ENCODE measurements around the gene FOXN1. TPM values are rescaled to one million over a fixed set of nuclear protein-coding genes. Genes with fewer than 3 reads are reported as not detected.

Gene FOXN1
- total and polyA plus RNA-seq, 8 donors = 0.43 to 9.3 (median 2.4) TPM; not detected in 5

- WGBS, 5 donors = 78 to 82% (median 79%) methylated on average over 11 of the region's 11 CpGs
Observed at GRCh38 chr17:28476076-28476865, 29.9 kb upstream of the FOXN1 start.

DNA sequence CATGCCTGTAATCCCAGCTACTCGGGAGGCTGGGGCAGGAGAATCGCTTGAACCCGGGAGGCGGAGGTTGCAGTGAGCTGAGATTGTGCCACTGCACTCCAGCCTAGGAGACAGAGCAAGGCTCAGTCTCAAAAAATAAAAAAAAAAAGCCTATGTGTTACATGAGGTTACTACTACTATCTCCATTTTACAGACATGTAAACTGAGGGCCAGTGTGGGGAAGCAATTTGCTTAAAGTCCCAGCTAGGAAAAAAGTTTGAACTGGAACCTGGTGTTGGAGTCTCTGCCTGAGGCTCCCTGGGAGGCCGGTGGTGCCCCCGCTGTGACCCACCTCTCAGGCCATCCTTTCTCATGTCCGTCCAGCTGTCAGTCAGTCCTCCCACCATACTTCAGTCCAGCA lies 28.2 kb upstream of the FOXN1 start:
- no peaks in the 10 kb centered on the region for H3K9me3 ChIP-seq
- peaks cover 0 to 3% (median 0%) of the 10 kb centered on the region in 3 donors for H3K27me3 ChIP-seq
- no peak for DNase-seq
- 94 to 96% (median 96%) methylated on average over 7 of the region's 7 CpGs for WGBS, 5 donors
- no peak for TF ChIP-seq POLR2A (IDR thresholded peaks at IDR 0.05)
- no peak for TF ChIP-seq CTCF (IDR thresholded peaks at IDR 0.05)
- TF ChIP-seq POLR2AphosphoS5 (IDR thresholded peaks at IDR 0.05) = no peak
- TF ChIP-seq EP300 (IDR thresholded peaks at IDR 0.05) = no peak
- peaks cover 0 to 7% (median 0%) of the 10 kb centered on the region in 4 donors for H3K4me1 ChIP-seq
- H3K27ac ChIP-seq = no peak overlapping the region
- no peak overlapping the region for H3K4me3 ChIP-seq
- intact Hi-C loops (cut with DNase I; ENCODE audit: low total_unique reads) = no loop called here
- no peaks in the 10 kb centered on the region for H3K36me3 ChIP-seq

More at GRCh38 chr17:28476076-28476865, 29.9 kb upstream of the FOXN1 start:
- no peak for TF ChIP-seq POLR2AphosphoS5 (IDR thresholded peaks at IDR 0.05)
- no peak for TF ChIP-seq CTCF (IDR thresholded peaks at IDR 0.05)
- TF ChIP-seq POLR2A (IDR thresholded peaks at IDR 0.05) = no peak
- no peak for DNase-seq
- Histone ChIP-seq H3K27ac (no peak overlapping the region), H3K36me3 (no peaks in the 10 kb centered on the region), H3K4me1 (peaks cover 0 to 7% (median 0%) of the 10 kb centered on the region in 4 donors), H3K4me3 (no peak overlapping the region), H3K27me3 (no peaks in the 10 kb centered on the region), H3K9me3 (no peaks in the 10 kb centered on the region)
- intact Hi-C loops (cut with DNase I; ENCODE audit: low total_unique reads) = no loop called here

DNA sequence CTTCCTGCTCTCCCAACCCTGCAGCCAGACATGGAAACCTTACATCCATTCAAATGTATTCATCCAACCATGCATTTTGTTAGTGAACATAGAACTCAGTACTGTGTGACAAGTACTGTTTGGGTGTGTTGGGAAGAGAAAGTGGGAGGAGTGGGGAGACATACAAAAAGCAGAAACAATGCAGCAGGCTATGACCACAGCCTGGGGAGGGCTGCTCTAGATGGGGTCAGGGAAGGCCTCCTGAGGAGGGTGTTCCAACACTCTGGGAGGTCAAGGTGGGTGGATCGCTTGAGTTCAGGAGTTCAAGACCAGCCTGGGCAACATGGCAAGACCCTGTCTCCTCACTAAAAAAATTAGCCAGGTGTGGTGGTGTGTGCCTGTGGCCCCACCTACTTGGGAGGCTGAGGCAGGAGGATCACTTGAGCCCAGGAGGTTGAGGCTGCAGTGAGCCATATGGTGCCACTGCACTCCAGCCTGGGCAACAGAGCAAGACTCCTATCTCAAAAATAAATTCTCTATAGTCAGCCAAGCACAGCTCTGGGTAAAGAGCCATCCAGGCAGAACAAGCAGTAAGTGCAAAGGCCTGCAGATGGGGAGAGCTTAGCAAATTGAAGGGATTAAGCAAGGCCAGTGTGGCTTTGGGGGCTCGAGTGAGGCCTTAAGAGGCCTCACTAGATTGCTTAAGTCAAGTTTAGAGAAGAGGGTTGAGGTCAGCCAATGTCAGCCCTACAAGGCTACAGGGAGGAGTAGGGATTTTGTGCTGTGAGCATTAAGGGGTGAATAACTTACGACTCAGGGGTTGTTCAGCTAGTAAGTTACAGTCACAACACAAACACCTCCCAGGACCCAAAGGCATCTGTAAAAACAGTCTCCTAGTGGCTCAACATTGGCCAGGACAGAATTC lies 27.2 kb upstream of the FOXN1 start:
- no peaks in the 10 kb centered on the region for H3K4me1 ChIP-seq
- DNase-seq = no peak
- WGBS, 5 donors = 77 to 84% (median 82%) methylated on average over 3 of the region's 3 CpGs
- H3K27me3 ChIP-seq = peaks cover 0 to 5% (median 0%) of the 10 kb centered on the region in 3 donors
- no peaks in the 10 kb centered on the region for H3K9me3 ChIP-seq
- intact Hi-C loops (cut with DNase I; ENCODE audit: low total_unique reads) = no loop called here
- no peak overlapping the region for H3K4me3 ChIP-seq
- no peaks in the 10 kb centered on the region for H3K36me3 ChIP-seq
- no peak overlapping the region for H3K27ac ChIP-seq
- TF ChIP-seq CTCF (IDR thresholded peaks at IDR 0.05) = no peak
- TF ChIP-seq POLR2A (IDR thresholded peaks at IDR 0.05) = no peak
- no peak for TF ChIP-seq EP300 (IDR thresholded peaks at IDR 0.05)
- TF ChIP-seq POLR2AphosphoS5 (IDR thresholded peaks at IDR 0.05) = no peak

DNA sequence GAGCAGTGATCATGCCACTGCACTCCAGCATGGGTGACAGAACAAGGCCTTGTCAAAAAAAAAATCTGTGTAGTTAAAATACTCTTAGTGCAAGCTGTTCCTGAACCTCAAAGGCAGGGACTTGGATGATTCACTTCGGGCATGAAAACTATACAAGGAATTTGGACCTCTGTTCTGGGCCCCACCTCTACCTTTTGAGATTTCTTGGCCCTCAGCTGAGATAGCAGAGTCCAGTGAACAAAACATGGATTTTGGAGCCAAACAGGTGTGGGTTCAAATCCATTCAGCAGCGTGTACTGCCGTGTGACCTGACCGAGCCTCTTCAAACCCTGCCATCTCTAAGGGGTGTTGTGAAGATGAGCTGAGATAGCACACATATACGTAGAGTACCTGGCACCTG lies 25.9 kb upstream of the FOXN1 start:
- Histone ChIP-seq H3K4me3 (no peak overlapping the region), H3K27ac (no peak overlapping the region)
- TF ChIP-seq POLR2AphosphoS5 (IDR thresholded peaks at IDR 0.05) = no peak
- TF ChIP-seq EP300 (IDR thresholded peaks at IDR 0.05) = no peak
- TF ChIP-seq POLR2A (IDR thresholded peaks at IDR 0.05) = no peak
- TF ChIP-seq CTCF (IDR thresholded peaks at IDR 0.05) = no peak

More for the DNA sequence above, 25.9 kb upstream of the FOXN1 start:
- H3K36me3 ChIP-seq = no peaks in the 10 kb centered on the region
- peaks cover 0 to 5% (median 0%) of the 10 kb centered on the region in 3 donors for H3K27me3 ChIP-seq
- WGBS, 5 donors = 41 to 68% (median 52%) methylated on average over 5 of the region's 5 CpGs
- no peak for DNase-seq
- H3K9me3 ChIP-seq = no peaks in the 10 kb centered on the region
- intact Hi-C loops (cut with DNase I; ENCODE audit: low total_unique reads) = no loop called here
- H3K4me1 ChIP-seq = no peaks in the 10 kb centered on the region

All from stomach (tissue), 9 donors.